ENCODE data around the gene MDH1B.
A peak's percentile ranks its signal among the peaks of the same experiment; 100 is the strongest.
"Not testable (repeated sequence)": the region's sequence is repeated elsewhere in the genome, so short reads cannot be mapped to it uniquely, and the experiment has no call there.

The MDH1B gene

GRCh38 chr2:206766057-206766930 lies 1.2 kb upstream of the MDH1B start:
- no peak for DNase-seq

DNA sequence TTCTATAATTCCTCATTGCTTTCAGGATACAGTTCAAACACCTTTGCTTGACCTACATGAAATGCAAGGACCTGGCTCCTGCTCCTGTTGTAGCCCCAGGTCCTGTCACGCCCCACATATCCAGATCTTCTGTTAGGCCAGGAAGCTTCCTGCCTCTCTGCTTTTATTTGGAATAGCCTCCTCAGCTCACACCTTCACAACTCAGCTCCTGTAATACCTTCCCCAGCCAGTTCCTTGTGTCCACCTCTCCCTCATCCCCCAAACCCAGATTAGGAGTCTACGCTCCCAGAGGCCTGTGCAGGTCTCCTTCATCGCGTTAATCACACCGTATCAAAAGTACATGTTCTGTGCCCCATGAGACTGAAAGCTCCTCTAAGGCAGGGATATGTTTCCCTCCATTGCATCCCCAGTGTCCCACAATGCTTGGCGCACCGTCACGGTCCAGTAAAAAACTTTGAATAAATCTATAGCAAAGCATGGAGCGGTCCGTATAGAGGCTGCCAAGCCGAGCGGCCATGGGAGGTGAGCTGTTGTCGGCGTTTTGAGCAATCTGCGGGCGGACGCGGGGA lies 371 bp downstream of the MDH1B start:
- DNase-seq: no peak

DNA sequence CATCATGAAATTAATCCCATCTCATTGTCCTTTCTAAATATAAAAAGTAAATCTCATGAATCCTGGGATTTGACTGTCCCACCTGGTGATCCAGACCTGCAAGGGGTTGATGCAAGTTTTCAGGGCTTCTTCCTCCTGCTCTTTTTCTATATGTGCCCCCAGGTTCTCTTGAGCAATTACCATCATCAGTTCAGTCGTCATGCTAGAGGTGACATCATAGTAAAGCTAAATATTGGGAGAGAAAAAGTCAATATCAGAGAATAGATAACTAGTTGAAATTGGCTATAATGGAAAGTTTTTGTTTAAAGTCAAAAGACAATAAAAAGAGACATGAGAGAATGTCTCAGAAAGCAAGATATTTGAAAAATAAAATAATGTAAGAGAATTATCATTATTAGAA lies 8.3 kb downstream of the MDH1B start:
- DNase-seq: no peak

- DNase-seq: no peak
Measured at GRCh38 chr2:206740800-206741199, 24.3 kb downstream of the MDH1B start.

- no peak for DNase-seq
Measured at GRCh38 chr2:206739271-206739670, 25.9 kb downstream of the MDH1B start.

DNA sequence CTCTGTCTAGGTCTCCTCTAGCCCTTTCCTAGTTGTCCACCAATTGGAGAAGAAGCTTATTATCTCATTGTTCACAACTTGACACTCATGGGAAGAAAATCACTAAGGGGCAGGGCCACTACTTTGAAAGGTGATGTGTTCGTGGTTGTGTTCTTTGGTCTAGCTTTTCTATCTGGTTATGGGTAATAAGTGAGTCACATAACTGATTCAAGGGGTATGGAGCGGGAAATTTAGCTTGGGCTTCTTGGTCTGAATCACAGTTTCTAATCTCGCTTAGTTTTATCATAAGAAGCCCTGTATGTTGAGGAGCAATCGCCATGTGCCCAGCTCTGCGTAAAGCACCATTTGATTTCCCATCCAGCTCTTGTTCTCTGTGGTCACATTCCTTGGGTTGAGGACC lies 28.2 kb downstream of the MDH1B start:
- no peak for DNase-seq

GRCh38 chr2:206733341-206733740 lies 31.8 kb downstream of the MDH1B start:
- no peak for DNase-seq

DNA sequence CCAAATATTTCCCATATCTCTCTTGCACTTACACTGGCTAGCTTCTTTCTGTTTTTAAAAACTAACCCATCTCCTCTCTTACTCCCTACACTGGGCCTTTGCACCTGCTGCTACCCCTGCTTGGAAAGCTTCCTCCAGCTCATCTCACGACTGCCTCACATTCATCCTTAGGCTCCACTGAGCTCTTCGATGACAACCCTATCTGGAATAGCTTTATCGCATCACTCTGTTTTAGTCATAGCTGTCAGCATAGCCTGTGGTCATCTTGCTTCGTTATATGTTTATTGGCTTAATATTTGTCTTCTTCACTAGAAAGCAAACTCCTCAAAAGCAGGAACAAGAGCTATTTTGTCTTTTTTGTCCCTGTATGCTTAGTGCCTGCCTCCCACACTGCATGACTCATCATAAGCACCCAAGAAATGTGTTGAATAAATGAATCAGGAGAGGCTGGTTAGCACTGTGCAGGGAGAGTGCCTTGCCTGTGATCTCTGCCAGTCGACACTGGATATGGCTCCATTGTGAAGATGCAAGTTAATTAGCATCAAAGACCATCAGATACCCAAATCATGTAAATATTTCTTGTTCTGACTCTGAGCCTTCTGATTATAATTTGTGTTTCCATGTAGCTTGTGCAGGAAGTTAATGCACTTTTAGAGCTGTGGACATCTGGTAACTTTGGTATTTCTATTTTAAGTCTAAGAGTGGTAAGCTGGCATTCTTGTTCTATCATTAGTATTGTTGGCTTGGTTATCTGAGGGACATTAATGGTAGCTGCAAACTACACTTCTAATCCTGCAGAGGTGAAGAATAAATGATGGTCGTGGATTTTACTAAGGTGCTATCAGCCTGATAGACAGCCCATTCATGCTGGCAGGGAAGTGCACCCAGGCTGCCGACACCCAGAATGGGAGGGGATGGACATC lies 36.6 kb downstream of the MDH1B start:
- DNase-seq: peak; percentile 58

- no peak for DNase-seq
Measured at GRCh38 chr2:206727287-206727686, 37.8 kb downstream of the MDH1B start.

DNA sequence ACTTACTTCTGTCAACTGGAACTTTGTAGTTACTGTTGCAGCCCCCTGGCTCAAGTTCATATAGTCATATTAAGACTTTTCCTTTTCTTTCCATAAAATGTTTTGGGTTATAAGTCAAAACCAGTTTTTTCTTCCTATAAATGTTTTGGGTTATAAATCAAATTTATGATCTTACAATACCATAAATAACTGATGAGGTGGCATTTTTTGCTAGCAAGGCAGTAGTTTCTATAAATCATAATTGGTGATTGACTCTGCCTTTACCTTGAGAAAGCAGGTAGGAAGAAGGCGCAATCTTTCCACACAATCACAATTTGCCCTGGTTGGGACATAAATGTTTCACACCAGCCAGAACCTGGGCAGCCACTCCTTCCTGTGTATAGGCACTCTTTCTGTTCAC lies 41.8 kb downstream of the MDH1B start:
- no peak for DNase-seq

DNA sequence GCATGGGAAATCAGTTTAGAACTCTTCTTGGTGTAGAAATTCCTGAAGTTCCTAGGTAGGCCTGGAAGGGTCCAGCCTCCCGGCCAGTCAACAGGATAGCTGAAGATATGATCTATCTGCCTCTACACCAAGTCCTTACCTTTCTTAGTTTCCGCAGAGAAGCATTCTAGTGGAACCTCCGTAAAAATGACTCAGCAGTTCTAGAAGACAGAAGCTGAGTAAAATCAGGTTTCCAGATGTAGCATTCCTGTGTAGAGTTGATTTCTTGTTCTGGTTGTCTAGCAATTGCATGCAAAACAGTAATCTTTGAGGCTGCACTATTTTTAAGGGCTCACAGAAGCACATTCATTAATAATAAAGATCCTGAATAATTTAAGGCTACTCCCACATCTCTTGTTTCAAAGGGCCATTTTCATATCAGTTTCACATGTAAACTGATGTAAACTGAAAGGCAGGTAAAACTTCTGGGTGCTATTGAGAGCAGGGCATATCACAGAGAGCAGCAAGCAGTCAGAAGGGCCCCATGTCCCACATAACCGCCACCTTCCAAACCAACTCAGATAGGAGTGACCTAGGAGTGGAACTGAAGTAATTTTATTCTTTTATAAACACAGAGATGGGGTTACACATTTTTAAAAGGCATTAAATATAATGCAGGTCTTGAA lies 43.7 kb downstream of the MDH1B start:
- no peak for DNase-seq

DNA sequence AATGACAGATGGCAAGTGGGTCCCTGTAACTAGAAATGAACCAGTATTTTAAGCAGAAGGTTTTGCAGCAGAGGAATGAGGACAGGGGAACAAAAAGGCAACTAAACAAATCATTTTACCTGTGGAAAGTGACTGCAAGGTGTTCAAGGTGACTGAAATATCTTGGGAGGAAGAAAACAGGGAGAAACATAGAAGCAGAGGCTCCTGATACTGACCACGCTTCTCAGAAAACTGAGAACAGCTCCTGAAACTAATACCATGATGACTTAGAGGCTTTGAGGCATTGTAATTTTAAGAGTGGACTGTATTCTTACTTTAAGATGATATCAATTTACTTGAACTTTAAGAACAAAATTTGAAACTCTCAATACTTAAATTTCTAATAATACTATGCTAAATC lies 46.8 kb downstream of the MDH1B start, which contains the start of gene DYTN:
TSS of gene DYTN (minus strand) at position 101 of the 400 bp plus-strand sequence. CDS start 117 bp downstream, outside the sequence.
- no peak for DNase-seq

DNA sequence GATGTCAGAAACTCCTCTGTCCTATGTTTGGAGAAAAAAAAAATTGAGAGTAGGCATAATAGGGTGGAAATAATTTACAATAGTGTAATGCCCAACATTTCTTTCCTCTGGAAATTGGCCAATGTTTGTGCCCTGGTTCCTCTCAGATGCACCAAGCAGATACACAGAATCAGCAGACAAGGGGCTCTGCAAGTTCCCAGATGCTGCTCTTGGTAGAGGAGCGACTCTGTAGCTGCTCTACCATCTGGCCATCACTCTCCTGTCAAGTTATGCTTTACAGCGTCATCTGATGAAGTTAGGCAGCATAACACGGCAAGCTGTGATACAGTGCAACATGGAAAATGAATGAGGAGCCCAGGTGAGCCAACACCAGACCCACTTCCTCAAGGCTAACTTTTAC lies 48.5 kb downstream of the MDH1B start:
- DNase-seq: no peak

DNA sequence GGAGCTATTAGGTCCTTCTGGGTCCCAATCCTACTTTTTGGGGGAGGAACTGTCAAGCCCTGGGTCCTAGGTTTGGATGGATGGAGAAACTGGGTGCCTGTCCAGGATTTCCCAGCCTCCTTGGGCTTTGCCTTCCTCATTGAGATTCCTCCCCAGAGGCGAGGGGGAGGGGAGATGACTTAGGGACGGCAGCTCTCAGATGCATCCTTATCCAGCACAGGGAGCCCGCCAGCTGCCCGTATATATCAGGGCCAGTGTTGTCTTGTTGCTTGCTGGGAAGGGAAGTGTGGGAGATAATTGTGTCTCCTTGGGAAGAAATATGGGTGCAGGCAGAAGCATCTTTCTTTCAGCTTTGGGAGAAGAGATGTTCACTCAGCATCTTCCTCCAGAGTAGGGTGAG lies 49.9 kb downstream of the MDH1B start:
- not testable (repeated sequence) for DNase-seq

DNA sequence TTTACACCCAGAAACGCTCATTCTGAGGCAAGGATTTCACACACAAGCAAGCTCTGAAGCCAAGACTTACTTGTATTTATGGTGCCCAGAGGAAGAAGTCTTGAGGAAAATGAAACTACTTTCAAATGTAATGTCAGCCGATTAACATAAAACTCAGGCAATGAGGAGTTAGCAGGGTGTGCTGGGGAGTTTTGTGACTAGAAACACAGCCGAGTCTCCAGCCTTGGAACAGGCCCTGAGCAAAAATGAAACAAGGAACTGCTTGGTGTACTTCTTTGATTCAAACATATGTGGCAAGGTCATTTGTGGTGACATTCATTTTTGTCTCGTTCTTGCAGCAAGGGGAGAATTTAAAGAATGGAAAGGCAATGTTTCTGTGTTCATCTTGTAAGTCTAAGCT lies 51.4 kb downstream of the MDH1B start:
- DNase-seq: peak; percentile 81

DNA sequence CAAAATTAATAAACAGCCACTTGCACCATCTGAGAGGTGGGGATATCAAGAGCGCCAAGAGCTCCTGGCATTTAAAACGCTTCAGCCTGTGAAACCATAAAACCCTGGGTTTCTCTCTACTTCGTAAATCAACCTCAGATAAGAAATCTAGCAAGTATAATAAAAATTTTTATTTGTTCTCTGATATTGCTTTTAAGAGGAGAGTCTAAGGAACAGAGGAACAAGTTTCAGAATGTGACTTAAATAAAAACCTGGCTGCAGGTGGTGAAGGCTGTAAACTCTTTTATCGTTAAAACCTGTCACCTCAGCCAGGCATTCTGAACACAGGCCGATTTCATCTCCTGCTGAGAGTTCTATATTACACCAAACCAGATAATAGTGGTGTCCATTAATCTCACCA lies 56.8 kb downstream of the MDH1B start:
- DNase-seq: no peak

DNA sequence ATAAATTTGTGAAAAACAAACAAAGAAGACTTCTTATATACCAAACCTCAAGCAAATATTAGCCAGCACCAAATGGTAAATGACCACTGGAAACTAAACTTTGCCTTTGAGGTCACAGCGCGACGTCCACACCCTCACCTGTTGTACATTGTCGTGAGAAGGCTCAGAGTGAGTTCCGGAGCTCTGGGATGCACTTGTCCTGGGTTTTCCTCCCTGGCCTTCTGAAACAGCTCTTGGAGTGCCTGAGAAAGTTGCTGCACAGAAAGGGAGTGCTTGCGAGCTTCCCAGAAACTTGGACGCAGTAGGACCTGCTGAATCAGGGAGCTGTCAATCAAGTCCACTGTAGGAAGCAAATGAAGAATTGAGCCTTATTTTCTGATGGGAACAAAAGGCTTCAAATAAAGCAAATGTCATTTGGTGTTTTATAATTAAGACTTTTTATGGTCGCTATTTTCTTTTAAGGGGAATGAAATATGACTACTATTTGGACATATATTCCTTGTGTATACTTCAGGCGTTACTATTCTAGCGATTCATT lies 57.9 kb downstream of the MDH1B start:
- DNase-seq: no peak

DNA sequence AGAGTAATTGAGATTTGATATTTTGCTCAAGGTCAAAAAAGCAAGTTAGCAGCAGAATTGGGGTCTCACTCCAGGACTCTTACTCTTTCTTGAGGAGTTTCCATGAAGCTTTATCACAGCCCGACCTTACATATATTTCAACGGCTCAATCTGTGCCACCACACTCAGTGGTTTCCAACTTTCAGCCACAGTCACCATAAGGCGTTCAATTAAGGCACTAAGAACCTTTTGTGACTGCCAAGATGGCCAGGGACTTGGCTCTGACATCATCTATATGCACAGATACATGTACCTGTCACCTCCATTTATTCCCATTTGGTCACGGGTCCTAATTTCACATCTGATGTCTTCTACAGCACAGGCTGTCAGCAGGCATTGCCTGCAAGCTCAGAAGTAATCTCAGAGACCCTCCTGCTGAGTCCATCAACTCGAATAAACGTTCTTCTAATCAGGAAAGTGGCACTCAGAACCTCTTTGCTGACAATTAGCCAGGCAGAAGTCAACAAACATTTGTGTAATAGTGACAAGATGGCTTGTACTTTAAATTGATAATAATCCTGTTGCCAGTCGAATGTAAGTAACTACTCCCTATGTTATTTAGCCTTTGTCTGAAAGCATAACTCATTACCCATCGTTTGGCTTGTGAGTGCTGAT lies 63.0 kb downstream of the MDH1B start:
- no peak for DNase-seq

- peak; percentile 29 for DNase-seq
Measured at GRCh38 chr2:206700156-206700555, 65.0 kb downstream of the MDH1B start.

GRCh38 chr2:206698811-206699210 lies 66.3 kb downstream of the MDH1B start:
- DNase-seq: no peak

GRCh38 chr2:206696910-206697309 lies 68.2 kb downstream of the MDH1B start:
- no peak for DNase-seq

All from inflammatory macrophage treated with lipopolysaccharide for 4 hours (primary cell).